ENCODE data around the gene TMPRSS6. TPM values are rescaled to one million over a fixed set of nuclear protein-coding genes. Genes with fewer than 3 reads are reported as not detected.

Gene TMPRSS6
- total RNA-seq, 1 experiment from 2014 or later = 0.39 TPM

- TF ChIP-seq ELF1 (IDR thresholded peaks at IDR 0.05; ENCODE audit: borderline replicate concordance, low read depth) = no peak
- TF ChIP-seq EZH2phosphoT487 (IDR thresholded peaks at IDR 0.05; ENCODE audit: borderline replicate concordance) = no peak
- TF ChIP-seq, protein P1, sequence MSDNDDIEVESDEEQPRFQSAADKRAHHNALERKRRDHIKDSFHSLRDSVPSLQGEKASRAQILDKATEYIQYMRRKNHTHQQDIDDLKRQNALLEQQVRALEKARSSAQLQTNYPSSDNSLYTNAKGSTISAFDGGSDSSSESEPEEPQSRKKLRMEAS (IDR thresholded peaks at IDR 0.05) = 0 out of 2 replicates have a peak, but pooled peaks have one; percentile 55
- TF ChIP-seq ZFX (IDR thresholded peaks at IDR 0.05) = no peak
- TF ChIP-seq POLR2AphosphoS5 (IDR thresholded peaks at IDR 0.05; ENCODE audit: low read depth, low read length) = no peak
- TF ChIP-seq TCF7L2 (IDR thresholded peaks at IDR 0.05; ENCODE audit: borderline replicate concordance, extremely low read depth, insufficient read depth, insufficient read length) = no peak
- TF ChIP-seq, protein P2, sequence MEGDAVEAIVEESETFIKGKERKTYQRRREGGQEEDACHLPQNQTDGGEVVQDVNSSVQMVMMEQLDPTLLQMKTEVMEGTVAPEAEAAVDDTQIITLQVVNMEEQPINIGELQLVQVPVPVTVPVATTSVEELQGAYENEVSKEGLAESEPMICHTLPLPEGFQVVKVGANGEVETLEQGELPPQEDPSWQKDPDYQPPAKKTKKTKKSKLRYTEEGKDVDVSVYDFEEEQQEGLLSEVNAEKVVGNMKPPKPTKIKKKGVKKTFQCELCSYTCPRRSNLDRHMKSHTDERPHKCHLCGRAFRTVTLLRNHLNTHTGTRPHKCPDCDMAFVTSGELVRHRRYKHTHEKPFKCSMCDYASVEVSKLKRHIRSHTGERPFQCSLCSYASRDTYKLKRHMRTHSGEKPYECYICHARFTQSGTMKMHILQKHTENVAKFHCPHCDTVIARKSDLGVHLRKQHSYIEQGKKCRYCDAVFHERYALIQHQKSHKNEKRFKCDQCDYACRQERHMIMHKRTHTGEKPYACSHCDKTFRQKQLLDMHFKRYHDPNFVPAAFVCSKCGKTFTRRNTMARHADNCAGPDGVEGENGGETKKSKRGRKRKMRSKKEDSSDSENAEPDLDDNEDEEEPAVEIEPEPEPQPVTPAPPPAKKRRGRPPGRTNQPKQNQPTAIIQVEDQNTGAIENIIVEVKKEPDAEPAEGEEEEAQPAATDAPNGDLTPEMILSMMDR (IDR thresholded peaks at IDR 0.05 in 2 of 3, conservative IDR thresholded peaks at IDR 0.05 in 1 of 3; ENCODE audit: borderline replicate concordance in 1 of 3, insufficient read depth in 1 of 3, low read depth in 2 of 3, low read length in 2 of 3) = no peak
- TF ChIP-seq ZBTB33 (IDR thresholded peaks at IDR 0.05; ENCODE audit: extremely low read depth, insufficient replicate concordance, low read length) = no peak
Observed at GRCh38 chr22:37154925-37155712, 45.6 kb upstream of the TMPRSS6 start (continued).

All from HCT116 (cell line).